ENCODE measurements around the gene PRKCH. TPM values are rescaled to one million over a fixed set of nuclear protein-coding genes. Genes with fewer than 3 reads are reported as not detected.

Gene PRKCH
- total and polyA plus RNA-seq, 5 donors from 2014 or later = 194 to 457 (median 201) TPM

- H3K27me3 ChIP-seq (ENCODE audit: control insufficient read depth, insufficient read depth, low read length) = peaks cover 3% of the 10 kb centered on the region
- H3K4me3 Mint-ChIP-seq = peak overlapping the region in 1 of 4 donors; percentile 13
- H3K27me3 Mint-ChIP-seq = peaks cover 27% of the 10 kb centered on the region
- no peaks in the 10 kb centered on the region for H3K9me3 Mint-ChIP-seq
- peaks cover 5 to 26% (median 13%) of the 10 kb centered on the region in 4 donors for H3K4me1 Mint-ChIP-seq
- no peak overlapping the region for H3K27ac Mint-ChIP-seq
- no peak overlapping the region for H3K4me3 ChIP-seq (ENCODE audit: low read depth, low read length)
- no peaks in the 10 kb centered on the region for H3K36me3 Mint-ChIP-seq
- H3K36me3 ChIP-seq (ENCODE audit: control insufficient read depth, insufficient read depth, low read length) = no peaks in the 10 kb centered on the region
- DNase-seq (no peak), ATAC-seq (ENCODE audit: low read depth in 2 of 2) (no peak)
- H3K9me3 ChIP-seq (ENCODE audit: control insufficient read depth in 2 of 2, low read length in 2 of 2) = no peaks in the 10 kb centered on the region
- peaks cover 6% of the 10 kb centered on the region for H3K4me1 ChIP-seq (ENCODE audit: control insufficient read depth, insufficient read depth, low read length, poor library complexity, severe bottlenecking)
- H3K27ac ChIP-seq (ENCODE audit: insufficient read depth, low read length, poor library complexity, severe bottlenecking) = no peak overlapping the region
These were observed 253.7 kb downstream of the PRKCH start for GRCh38 chr14:61575126-61575525.

GRCh38 chr14:61575551-61576150, 254.3 kb downstream of the PRKCH start:
- H3K36me3 ChIP-seq (ENCODE audit: control insufficient read depth, insufficient read depth, low read length) = no peaks in the 10 kb centered on the region
- Mint-ChIP-seq H3K9me3 (no peaks in the 10 kb centered on the region), H3K4me1 (peaks cover 10 to 21% (median 14%) of the 10 kb centered on the region in 4 donors), H3K27ac (no peak overlapping the region), H3K36me3 (no peaks in the 10 kb centered on the region), H3K27me3 (peaks cover 27% of the 10 kb centered on the region), H3K4me3 (peak overlapping the region in 1 of 4 donors; percentile 13)
- H3K4me3 ChIP-seq (ENCODE audit: low read depth, low read length) = no peak overlapping the region
- H3K27ac ChIP-seq (ENCODE audit: insufficient read depth, low read length, poor library complexity, severe bottlenecking) = no peak overlapping the region
- no peaks in the 10 kb centered on the region for H3K9me3 ChIP-seq (ENCODE audit: control insufficient read depth in 2 of 2, low read length in 2 of 2)
- H3K4me1 ChIP-seq (ENCODE audit: control insufficient read depth, insufficient read depth, low read length, poor library complexity, severe bottlenecking) = peaks cover 6% of the 10 kb centered on the region
- ATAC-seq (ENCODE audit: low read depth in 2 of 2) (no peak), DNase-seq (no peak)
- peaks cover 3% of the 10 kb centered on the region for H3K27me3 ChIP-seq (ENCODE audit: control insufficient read depth, insufficient read depth, low read length)

- Histone ChIP-seq H3K27me3 (ENCODE audit: control insufficient read depth, insufficient read depth, low read length) (no peaks in the 10 kb centered on the region), H3K36me3 (ENCODE audit: control insufficient read depth, insufficient read depth, low read length) (no peaks in the 10 kb centered on the region), H3K9me3 (ENCODE audit: control insufficient read depth in 2 of 2, low read length in 2 of 2) (no peaks in the 10 kb centered on the region), H3K27ac (ENCODE audit: insufficient read depth, low read length, poor library complexity, severe bottlenecking) (no peak overlapping the region), H3K4me3 (ENCODE audit: low read depth, low read length) (no peak overlapping the region), H3K4me1 (ENCODE audit: control insufficient read depth, insufficient read depth, low read length, poor library complexity, severe bottlenecking) (peaks cover 6% of the 10 kb centered on the region)
- Mint-ChIP-seq H3K27me3 (peaks cover 20% of the 10 kb centered on the region), H3K4me1 (peaks cover 10 to 21% (median 14%) of the 10 kb centered on the region in 4 donors), H3K4me3 (no peak overlapping the region), H3K27ac (peak overlapping the region in 1 of 3 donors; percentile 39), H3K36me3 (no peaks in the 10 kb centered on the region), H3K9me3 (peaks cover 0 to 2% (median 0%) of the 10 kb centered on the region in 7 donors)
- DNase-seq (no peak), ATAC-seq (ENCODE audit: low read depth in 2 of 2) (no peak)
These were observed 256.1 kb downstream of the PRKCH start for GRCh38 chr14:61577506-61577931.

DNA sequence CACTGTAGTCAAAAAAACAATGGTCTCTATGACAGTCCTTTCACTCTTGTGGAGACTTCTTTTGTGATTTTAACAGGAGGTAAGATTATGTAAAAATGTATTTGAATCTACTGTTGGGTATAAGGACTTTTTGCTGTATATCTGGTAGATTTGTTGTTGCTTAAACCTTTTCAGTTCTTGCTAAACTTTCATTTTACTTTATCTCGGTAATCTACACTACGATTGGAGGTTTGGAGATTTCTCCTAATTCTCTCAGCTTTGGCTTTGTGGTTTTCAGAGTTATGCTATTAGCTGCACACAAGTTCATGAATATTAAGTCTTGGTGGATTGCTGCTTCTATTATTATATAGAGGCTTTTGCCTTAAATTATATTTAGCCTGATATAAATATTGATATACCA, 257.4 kb downstream of the PRKCH start:
- H3K36me3 ChIP-seq (ENCODE audit: control insufficient read depth, insufficient read depth, low read length) = no peaks in the 10 kb centered on the region
- Mint-ChIP-seq H3K27ac (no peak overlapping the region), H3K4me1 (peaks cover 10 to 17% (median 14%) of the 10 kb centered on the region in 4 donors), H3K27me3 (peaks cover 20% of the 10 kb centered on the region), H3K4me3 (peak overlapping the region in 1 of 4 donors; percentile 33), H3K36me3 (no peaks in the 10 kb centered on the region), H3K9me3 (peaks cover 0 to 2% (median 0%) of the 10 kb centered on the region in 7 donors)
- H3K9me3 ChIP-seq (ENCODE audit: control insufficient read depth in 2 of 2, low read length in 2 of 2) = no peaks in the 10 kb centered on the region
- ATAC-seq (ENCODE audit: low read depth in 2 of 2) (no peak), DNase-seq (peak in 2 of 3 donors; percentile 11 to 61)
- H3K4me1 ChIP-seq (ENCODE audit: control insufficient read depth, insufficient read depth, low read length, poor library complexity, severe bottlenecking) = peaks cover 6% of the 10 kb centered on the region
- no peaks in the 10 kb centered on the region for H3K27me3 ChIP-seq (ENCODE audit: control insufficient read depth, insufficient read depth, low read length)
- H3K4me3 ChIP-seq (ENCODE audit: low read depth, low read length) = peak overlapping the region; percentile 51
- no peak overlapping the region for H3K27ac ChIP-seq (ENCODE audit: insufficient read depth, low read length, poor library complexity, severe bottlenecking)

DNA sequence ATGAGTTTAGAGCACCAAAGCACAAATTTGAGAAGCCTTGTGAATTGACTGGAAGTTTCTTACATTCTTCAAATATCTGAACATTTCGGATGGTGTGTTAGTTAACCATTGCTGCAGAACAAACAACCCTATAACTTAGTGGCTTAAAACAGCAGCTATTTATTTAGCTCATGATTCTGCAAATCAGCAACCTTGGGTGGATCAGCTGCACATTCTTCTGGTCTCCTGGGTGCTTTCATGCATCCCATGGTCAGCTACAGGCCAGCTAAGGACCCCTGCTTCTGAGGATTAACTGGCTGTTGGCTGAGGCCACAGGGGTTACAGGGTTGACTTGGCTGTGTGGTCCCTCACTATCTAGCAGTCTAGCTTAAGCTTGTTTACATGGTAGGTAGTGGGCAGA, 260.0 kb downstream of the PRKCH start:
- no peaks in the 10 kb centered on the region for H3K9me3 ChIP-seq (ENCODE audit: control insufficient read depth in 2 of 2, low read length in 2 of 2)
- H3K4me1 ChIP-seq (ENCODE audit: control insufficient read depth, insufficient read depth, low read length, poor library complexity, severe bottlenecking) = peaks cover 6% of the 10 kb centered on the region
- Mint-ChIP-seq H3K27me3 (peaks cover 28% of the 10 kb centered on the region), H3K4me1 (peaks cover 10 to 17% (median 12%) of the 10 kb centered on the region in 4 donors), H3K27ac (no peak overlapping the region), H3K4me3 (no peak overlapping the region), H3K36me3 (no peaks in the 10 kb centered on the region), H3K9me3 (peaks cover 0 to 2% (median 0%) of the 10 kb centered on the region in 7 donors)
- no peak for ATAC-seq (ENCODE audit: low read depth in 2 of 2)
- H3K4me3 ChIP-seq (ENCODE audit: low read depth, low read length) = no peak overlapping the region
- no peaks in the 10 kb centered on the region for H3K36me3 ChIP-seq (ENCODE audit: control insufficient read depth, insufficient read depth, low read length)
- H3K27ac ChIP-seq (ENCODE audit: insufficient read depth, low read length, poor library complexity, severe bottlenecking) = no peak overlapping the region
- no peak for DNase-seq
- H3K27me3 ChIP-seq (ENCODE audit: control insufficient read depth, insufficient read depth, low read length) = no peaks in the 10 kb centered on the region

GRCh38 chr14:61581955-61582615, 260.7 kb downstream of the PRKCH start:
- Histone ChIP-seq H3K4me1 (ENCODE audit: control insufficient read depth, insufficient read depth, low read length, poor library complexity, severe bottlenecking) (peaks cover 6% of the 10 kb centered on the region), H3K27me3 (ENCODE audit: control insufficient read depth, insufficient read depth, low read length) (no peaks in the 10 kb centered on the region), H3K36me3 (ENCODE audit: control insufficient read depth, insufficient read depth, low read length) (no peaks in the 10 kb centered on the region), H3K4me3 (ENCODE audit: low read depth, low read length) (no peak overlapping the region), H3K27ac (ENCODE audit: insufficient read depth, low read length, poor library complexity, severe bottlenecking) (no peak overlapping the region), H3K9me3 (ENCODE audit: control insufficient read depth in 2 of 2, low read length in 2 of 2) (no peaks in the 10 kb centered on the region)
- DNase-seq = no peak
- H3K4me1 Mint-ChIP-seq = peaks cover 10 to 17% (median 12%) of the 10 kb centered on the region in 4 donors
- H3K27me3 Mint-ChIP-seq = peaks cover 21% of the 10 kb centered on the region
- no peak overlapping the region for H3K4me3 Mint-ChIP-seq
- peaks cover 0 to 2% (median 0%) of the 10 kb centered on the region in 7 donors for H3K9me3 Mint-ChIP-seq
- no peak overlapping the region for H3K27ac Mint-ChIP-seq
- ATAC-seq (ENCODE audit: low read depth in 2 of 2) = no peak
- no peaks in the 10 kb centered on the region for H3K36me3 Mint-ChIP-seq

DNA sequence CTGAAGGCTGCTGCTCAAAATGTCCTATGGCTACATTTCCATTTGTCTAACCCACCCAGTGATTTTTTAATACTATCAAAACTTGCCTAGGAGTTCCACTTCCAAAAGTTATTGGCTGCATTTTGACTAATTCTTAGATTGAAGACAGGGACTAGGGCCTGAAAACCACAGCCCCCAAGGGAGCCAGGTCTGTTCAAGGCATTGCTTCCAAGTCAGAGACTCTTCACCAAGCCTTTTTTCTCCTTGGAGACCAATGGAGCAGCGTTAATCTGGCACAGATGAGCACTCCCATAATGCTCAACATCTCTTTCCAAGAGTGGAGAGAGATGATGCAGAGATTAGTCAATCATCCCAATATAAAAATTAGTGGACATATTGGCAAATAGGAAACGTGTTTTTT, 261.4 kb downstream of the PRKCH start:
- Histone ChIP-seq H3K36me3 (ENCODE audit: control insufficient read depth, insufficient read depth, low read length) (no peaks in the 10 kb centered on the region), H3K9me3 (ENCODE audit: control insufficient read depth in 2 of 2, low read length in 2 of 2) (no peaks in the 10 kb centered on the region), H3K4me3 (ENCODE audit: low read depth, low read length) (no peak overlapping the region), H3K27ac (ENCODE audit: insufficient read depth, low read length, poor library complexity, severe bottlenecking) (no peak overlapping the region), H3K27me3 (ENCODE audit: control insufficient read depth, insufficient read depth, low read length) (no peaks in the 10 kb centered on the region), H3K4me1 (ENCODE audit: control insufficient read depth, insufficient read depth, low read length, poor library complexity, severe bottlenecking) (peaks cover 6% of the 10 kb centered on the region)
- peaks cover 0 to 2% (median 0%) of the 10 kb centered on the region in 7 donors for H3K9me3 Mint-ChIP-seq
- peaks cover 9 to 17% (median 12%) of the 10 kb centered on the region in 4 donors for H3K4me1 Mint-ChIP-seq
- DNase-seq (no peak), ATAC-seq (ENCODE audit: low read depth in 2 of 2) (no peak)
- H3K36me3 Mint-ChIP-seq = no peaks in the 10 kb centered on the region
- peaks cover 16% of the 10 kb centered on the region for H3K27me3 Mint-ChIP-seq
- H3K27ac Mint-ChIP-seq = no peak overlapping the region
- H3K4me3 Mint-ChIP-seq = no peak overlapping the region

Data from CD4-positive, CD25-positive, alpha-beta regulatory T cell (primary cell).